SJCRH30 (cell line): Measurements from ENCODE around the gene MAB21L4. TPM values are rescaled to one million over a fixed set of nuclear protein-coding genes. Genes with fewer than 3 reads are reported as not detected.

Source experiments
- DNase-seq, 2 experiments: peaks; one replicate each; pipeline ENCODE4 v3.0.0-alpha.2; 2015 to 2020
- H3K27ac ChIP-seq: fragments of 250-450 bp; sonication (Bioruptor Pico); 2 replicates; pipeline ENCODE4 v1.5.1; 2020; ENCODE audit warnings: mild to moderate bottlenecking, moderate library complexity
- H3K27me3 ChIP-seq: fragments of 250-450 bp; sonication (Bioruptor Pico); 2 replicates; pipeline ENCODE4 v1.5.1; 2020; ENCODE audit warnings: mild to moderate bottlenecking, moderate library complexity
- H3K36me3 ChIP-seq: fragments of 250-450 bp; sonication (Bioruptor Pico); 2 replicates; pipeline ENCODE4 v1.5.1; 2020; ENCODE audit warnings: mild to moderate bottlenecking, moderate library complexity
- H3K4me1 ChIP-seq: fragments of 250-450 bp; sonication (Bioruptor Pico); 2 replicates; pipeline ENCODE4 v1.5.1; 2020; ENCODE audit warnings: mild to moderate bottlenecking, moderate library complexity
- H3K4me3 ChIP-seq: fragments of 250-450 bp; sonication (Bioruptor Pico); 2 replicates; pipeline ENCODE4 v1.5.1; 2020; ENCODE audit warnings: mild to moderate bottlenecking, moderate library complexity
- H3K9me3 ChIP-seq: fragments of 250-450 bp; sonication (Bioruptor Pico); replicated peaks from 2 replicates; pipeline ENCODE4 v1.5.1; 2020; ENCODE audit warnings: mild to moderate bottlenecking, moderate library complexity
- total RNA-seq: library from RNA; depleted of rRNA; stranded (reverse); fragments of >200 nt; shearing (Covaris generic); gene quantifications from 2 replicates; pipeline ENCODE4 v1.2.3, GENCODE V29; 2014

Gene MAB21L4
- total RNA-seq, 1 experiment from 2014 or later, result 1.0 TPM

- DNase-seq, result no peak
- peak overlapping the region; percentile 84; the same call in 1 of the 2 replicates for H3K27ac ChIP-seq
- H3K27me3 ChIP-seq, result no peaks in the 10 kb centered on the region
- H3K36me3 ChIP-seq, result no peaks in the 10 kb centered on the region
- H3K9me3 ChIP-seq, result no peaks in the 10 kb centered on the region
- peaks cover 45% of the 10 kb centered on the region for H3K4me1 ChIP-seq
- no peak overlapping the region for H3K4me3 ChIP-seq
Measured at GRCh38 chr2:240873098-240873788, 22.7 kb downstream of the MAB21L4 start.

- no peaks in the 10 kb centered on the region for H3K27me3 ChIP-seq
- DNase-seq, result no peak
- H3K27ac ChIP-seq, result no peak overlapping the region; the same call in 1 of the 2 replicates
Measured at GRCh38 chr2:240872317-240873097, 23.4 kb downstream of the MAB21L4 start.

GRCh38 chr2:240871071-240871958 lies 24.6 kb downstream of the MAB21L4 start:
- no peak for DNase-seq
- no peaks in the 10 kb centered on the region for H3K9me3 ChIP-seq
- H3K27me3 ChIP-seq, result no peaks in the 10 kb centered on the region
- H3K4me3 ChIP-seq, result no peak overlapping the region
- peaks cover 53% of the 10 kb centered on the region for H3K4me1 ChIP-seq
- no peak overlapping the region for H3K27ac ChIP-seq
- H3K36me3 ChIP-seq, result no peaks in the 10 kb centered on the region

More at GRCh38 chr2:240872317-240873097, 23.4 kb downstream of the MAB21L4 start:
- no peaks in the 10 kb centered on the region for H3K36me3 ChIP-seq
- no peak overlapping the region for H3K4me3 ChIP-seq
- H3K9me3 ChIP-seq, result no peaks in the 10 kb centered on the region
- H3K4me1 ChIP-seq, result peaks cover 52% of the 10 kb centered on the region

GRCh38 chr2:240869956-240870875 lies 25.7 kb downstream of the MAB21L4 start:
- Histone ChIP-seq H3K27ac (no peak overlapping the region), H3K36me3 (no peaks in the 10 kb centered on the region), H3K27me3 (no peaks in the 10 kb centered on the region), H3K4me1 (peaks cover 43% of the 10 kb centered on the region), H3K9me3 (no peaks in the 10 kb centered on the region), H3K4me3 (no peak overlapping the region)
- DNase-seq, result no peak

- Histone ChIP-seq H3K36me3 (no peaks in the 10 kb centered on the region), H3K9me3 (no peaks in the 10 kb centered on the region), H3K4me3 (no peak overlapping the region), H3K4me1 (peaks cover 36% of the 10 kb centered on the region; the same call in 1 of the 2 replicates), H3K27me3 (no peaks in the 10 kb centered on the region), H3K27ac (no peak overlapping the region)
- DNase-seq, result no peak
Measured at GRCh38 chr2:240869109-240869955, 26.6 kb downstream of the MAB21L4 start.

GRCh38 chr2:240868286-240869108 lies 27.5 kb downstream of the MAB21L4 start, which contains the start of gene AGXT:
Gene AGXT, plus strand, starts transcription at chr2:240868824. Its CDS starts 42 bp downstream, at chr2:240868866.
- DNase-seq, result peak; percentile 53 to 62
- Histone ChIP-seq H3K9me3 (no peaks in the 10 kb centered on the region), H3K4me1 (peaks cover 28% of the 10 kb centered on the region; the same call in 1 of the 2 replicates), H3K36me3 (no peaks in the 10 kb centered on the region), H3K27me3 (no peaks in the 10 kb centered on the region), H3K27ac (peak within 1 kb of the TSS; percentile 3; the same call in 1 of the 2 replicates), H3K4me3 (no peak within 1 kb of the TSS)

- Histone ChIP-seq H3K4me1 (peaks cover 18% of the 10 kb centered on the region; the same call in 1 of the 2 replicates), H3K4me3 (no peak overlapping the region)
- no peak for DNase-seq
Measured at GRCh38 chr2:240865391-240865790, 30.6 kb downstream of the MAB21L4 start.

GRCh38 chr2:240864475-240864874 lies 31.5 kb downstream of the MAB21L4 start:
- no peaks in the 10 kb centered on the region for H3K27me3 ChIP-seq
- H3K36me3 ChIP-seq, result no peaks in the 10 kb centered on the region
- DNase-seq, result no peak
- H3K27ac ChIP-seq, result no peak overlapping the region
- no peak overlapping the region for H3K4me3 ChIP-seq
- no peaks in the 10 kb centered on the region for H3K9me3 ChIP-seq
- H3K4me1 ChIP-seq, result peaks cover 18% of the 10 kb centered on the region; the same call in 1 of the 2 replicates

More at GRCh38 chr2:240865391-240865790, 30.6 kb downstream of the MAB21L4 start:
- no peaks in the 10 kb centered on the region for H3K27me3 ChIP-seq
- H3K9me3 ChIP-seq, result no peaks in the 10 kb centered on the region
- H3K36me3 ChIP-seq, result no peaks in the 10 kb centered on the region
- no peak overlapping the region for H3K27ac ChIP-seq

- H3K27me3 ChIP-seq, result no peaks in the 10 kb centered on the region
- no peak overlapping the region for H3K4me3 ChIP-seq
- H3K36me3 ChIP-seq, result no peaks in the 10 kb centered on the region
- H3K4me1 ChIP-seq, result no peaks in the 10 kb centered on the region
- H3K27ac ChIP-seq, result no peak overlapping the region
- DNase-seq, result no peak
- H3K9me3 ChIP-seq, result no peaks in the 10 kb centered on the region
Measured at GRCh38 chr2:240861547-240861946, 34.4 kb downstream of the MAB21L4 start.

- H3K27ac ChIP-seq, result no peak overlapping the region
- no peaks in the 10 kb centered on the region for H3K27me3 ChIP-seq
- H3K9me3 ChIP-seq, result no peaks in the 10 kb centered on the region; the same call in 1 of the 2 replicates
- no peak for DNase-seq
- H3K4me1 ChIP-seq, result no peaks in the 10 kb centered on the region
- no peak overlapping the region for H3K4me3 ChIP-seq
- no peaks in the 10 kb centered on the region for H3K36me3 ChIP-seq
Measured at GRCh38 chr2:240858871-240859270, 37.1 kb downstream of the MAB21L4 start.

GRCh38 chr2:240858321-240858720 lies 37.6 kb downstream of the MAB21L4 start:
- Histone ChIP-seq H3K4me3 (no peak overlapping the region), H3K9me3 (no peaks in the 10 kb centered on the region; the same call in 1 of the 2 replicates), H3K27me3 (no peaks in the 10 kb centered on the region), H3K36me3 (no peaks in the 10 kb centered on the region), H3K27ac (no peak overlapping the region), H3K4me1 (no peaks in the 10 kb centered on the region)
- DNase-seq, result no peak
